ENCODE measurements around the gene SYNPO2.
"Not testable (repeated sequence)": the region's sequence is repeated elsewhere in the genome, so short reads cannot be mapped to it uniquely, and the experiment has no call there.

Gene SYNPO2

DNA sequence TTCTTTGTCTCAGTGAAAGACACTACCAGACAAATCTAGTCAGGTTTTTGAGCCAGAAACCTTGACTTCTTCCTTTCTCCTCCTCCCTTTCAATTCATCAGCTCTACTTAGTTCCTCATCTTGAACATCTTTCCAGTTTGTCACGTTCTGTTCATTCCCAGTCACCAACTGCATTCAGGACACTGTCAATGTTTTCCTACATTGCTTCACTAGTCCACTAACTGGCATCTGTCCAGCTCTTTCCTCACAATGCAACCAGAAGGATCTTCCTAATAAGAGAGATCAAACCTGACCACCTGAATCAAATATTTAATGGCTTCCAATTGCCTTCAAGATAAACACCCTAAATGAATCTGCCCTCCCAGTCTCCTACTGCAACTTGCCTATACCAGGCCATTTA lies 52.5 kb downstream of the SYNPO2 start:
- DNase-seq, result no peak

GRCh38 chr4:118941799-118942198 lies 53.1 kb downstream of the SYNPO2 start:
- no peak for DNase-seq

- no peak for DNase-seq
Measured at GRCh38 chr4:118942465-118942864, 53.8 kb downstream of the SYNPO2 start.

- no peak for DNase-seq
Measured at GRCh38 chr4:118947095-118947494, 58.4 kb downstream of the SYNPO2 start.

GRCh38 chr4:118948545-118949144 lies 60.0 kb downstream of the SYNPO2 start:
- DNase-seq, result no peak

GRCh38 chr4:118950224-118950623 lies 61.6 kb downstream of the SYNPO2 start:
- no peak for DNase-seq

- DNase-seq, result no peak
Measured at GRCh38 chr4:118950929-118951570, 62.4 kb downstream of the SYNPO2 start.

DNA sequence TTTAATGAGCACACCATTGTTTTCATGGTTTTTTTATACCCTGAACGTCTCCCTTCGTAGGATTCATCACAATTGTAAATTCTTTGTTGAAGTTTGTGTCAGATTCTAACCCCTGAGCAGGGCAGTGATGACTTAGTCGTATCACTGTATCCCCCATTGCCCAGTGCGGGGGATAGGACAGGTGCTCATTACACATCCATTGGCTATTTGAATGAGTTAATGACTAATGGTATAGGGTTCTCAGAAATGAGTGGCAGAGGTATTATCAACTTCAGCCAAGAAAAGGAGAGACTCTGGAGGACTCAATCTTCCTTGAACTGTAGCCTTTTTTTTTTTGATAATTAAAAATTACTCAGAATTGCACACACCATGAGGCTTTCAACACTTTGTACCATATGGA lies 64.6 kb downstream of the SYNPO2 start:
- no peak for DNase-seq

GRCh38 chr4:118954246-118954645 lies 65.6 kb downstream of the SYNPO2 start:
- DNase-seq, result no peak

GRCh38 chr4:118955515-118955914 lies 66.9 kb downstream of the SYNPO2 start:
- no peak for DNase-seq

DNA sequence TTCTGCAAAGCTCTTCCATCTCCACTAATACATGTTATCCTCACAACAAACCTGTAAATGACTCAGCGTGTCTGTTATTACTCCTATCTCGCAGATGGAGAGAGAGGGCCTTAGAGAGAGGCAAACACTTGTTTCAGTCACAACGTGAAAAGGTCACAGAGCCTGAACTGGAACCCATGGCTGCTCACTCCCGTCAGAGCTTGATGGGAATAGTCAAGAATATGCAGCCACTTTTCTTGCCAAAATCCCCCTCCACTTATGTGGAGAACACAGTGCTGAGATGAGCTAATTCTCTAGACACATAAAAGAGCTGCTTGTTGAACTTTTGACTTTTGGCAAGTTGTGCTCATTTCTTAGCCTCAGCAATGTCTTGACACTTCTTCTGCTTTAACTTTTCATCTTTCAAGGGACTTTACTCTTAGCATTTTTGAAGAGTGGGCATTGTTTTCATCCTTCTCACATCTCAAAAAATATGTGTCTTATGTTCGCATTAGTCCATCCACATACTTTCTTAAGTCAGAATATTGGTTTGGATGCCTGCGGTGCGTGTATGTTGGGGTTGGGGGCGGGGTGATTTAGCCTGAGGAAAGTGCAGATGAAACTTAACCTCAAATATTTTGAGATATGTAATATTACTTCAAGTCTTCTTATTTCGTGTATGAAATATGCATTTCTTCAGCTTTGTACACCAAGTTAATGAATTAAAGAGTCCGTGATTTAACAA lies 69.2 kb downstream of the SYNPO2 start:
- no peak for DNase-seq

GRCh38 chr4:118962540-118962939 lies 73.9 kb downstream of the SYNPO2 start:
- no peak for DNase-seq

DNA sequence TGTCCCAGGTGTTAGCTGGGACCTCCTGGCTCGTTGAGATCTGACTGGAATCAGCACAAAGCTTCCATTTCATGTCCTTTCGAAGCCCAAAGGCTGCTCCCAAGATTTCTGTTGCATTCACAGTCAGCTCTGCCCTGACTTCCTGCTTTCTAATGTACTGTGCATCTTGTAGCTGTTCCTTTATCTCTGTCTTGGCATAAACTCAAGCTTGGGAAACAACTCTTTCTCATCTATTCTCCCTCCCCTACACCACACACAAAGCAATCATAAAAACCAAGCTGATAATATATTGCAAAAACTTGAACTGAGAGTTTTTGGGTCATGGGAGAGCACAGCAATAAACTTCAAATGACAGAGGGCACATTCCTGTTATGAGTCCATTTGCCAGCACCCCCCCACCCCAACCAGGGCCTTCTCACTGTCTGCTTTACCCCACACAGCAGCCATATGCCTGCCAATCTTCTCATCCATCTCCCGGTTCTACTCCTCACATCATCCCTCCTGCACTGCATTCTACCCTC lies 76.3 kb downstream of the SYNPO2 start:
- no peak for DNase-seq

DNA sequence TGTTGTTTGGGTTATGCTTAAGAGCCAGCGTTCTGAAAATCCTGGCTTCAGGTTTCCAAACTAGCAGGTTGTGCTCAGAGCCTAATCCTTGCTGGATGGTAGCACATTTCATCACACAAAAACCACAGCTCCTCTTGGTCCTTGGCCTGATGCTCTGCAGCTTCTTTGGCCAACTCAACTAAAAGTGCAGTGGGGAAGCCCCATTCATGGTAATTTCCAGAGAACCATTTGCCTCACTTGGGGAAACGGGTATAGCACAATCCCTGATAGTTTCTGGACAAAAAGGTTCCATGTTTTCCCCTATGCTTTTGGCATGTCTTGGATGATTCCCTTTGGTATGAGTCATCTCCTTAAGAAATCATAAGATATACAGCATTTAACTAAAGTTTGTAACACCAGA lies 78.7 kb downstream of the SYNPO2 start:
- DNase-seq, result no peak

GRCh38 chr4:118968005-118968404 lies 79.4 kb downstream of the SYNPO2 start:
- DNase-seq, result no peak

- DNase-seq, result no peak
Measured at GRCh38 chr4:118968813-118969212, 80.2 kb downstream of the SYNPO2 start.

DNA sequence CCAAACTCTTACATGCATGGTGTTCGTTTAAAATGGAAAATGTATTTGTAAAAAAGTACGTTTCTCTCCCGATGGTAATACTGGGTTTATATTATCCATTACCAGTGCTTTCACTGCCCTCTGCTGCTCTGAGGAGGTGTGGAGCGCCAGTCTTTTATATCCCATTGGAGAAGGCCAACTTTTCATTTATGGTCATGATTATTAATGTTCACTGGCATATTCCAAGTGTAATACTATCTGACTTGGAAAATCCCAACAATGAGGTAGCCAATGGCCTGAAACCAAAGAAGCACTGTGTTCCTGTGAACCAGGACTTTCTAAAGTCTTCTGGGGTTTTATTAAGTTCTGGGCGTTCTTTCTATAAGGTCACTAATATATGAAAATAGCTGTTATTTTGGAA lies 80.7 kb downstream of the SYNPO2 start:
- DNase-seq, result no peak

DNA sequence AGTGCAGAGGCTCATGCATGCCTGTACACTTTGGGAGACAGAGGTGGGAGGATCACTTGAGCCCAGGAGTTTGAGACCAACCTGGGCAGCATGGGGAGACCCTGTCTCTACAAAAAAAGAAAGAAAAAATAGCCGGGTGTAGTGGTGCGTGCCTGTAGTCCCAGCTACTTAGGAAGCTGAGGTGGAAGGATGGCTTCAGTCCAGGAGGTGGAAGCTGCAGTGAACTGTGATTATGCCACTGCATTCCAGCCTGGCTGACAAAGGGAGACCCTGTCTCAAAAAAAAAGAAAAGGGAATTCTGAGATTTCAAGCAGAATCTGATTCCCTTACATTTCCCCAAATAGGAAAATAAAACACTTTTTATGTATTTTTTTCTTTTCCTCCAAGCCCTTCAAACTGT lies 83.5 kb downstream of the SYNPO2 start:
- no peak for DNase-seq

- DNase-seq, result no peak
Measured at GRCh38 chr4:118973295-118973694, 84.6 kb downstream of the SYNPO2 start.

DNA sequence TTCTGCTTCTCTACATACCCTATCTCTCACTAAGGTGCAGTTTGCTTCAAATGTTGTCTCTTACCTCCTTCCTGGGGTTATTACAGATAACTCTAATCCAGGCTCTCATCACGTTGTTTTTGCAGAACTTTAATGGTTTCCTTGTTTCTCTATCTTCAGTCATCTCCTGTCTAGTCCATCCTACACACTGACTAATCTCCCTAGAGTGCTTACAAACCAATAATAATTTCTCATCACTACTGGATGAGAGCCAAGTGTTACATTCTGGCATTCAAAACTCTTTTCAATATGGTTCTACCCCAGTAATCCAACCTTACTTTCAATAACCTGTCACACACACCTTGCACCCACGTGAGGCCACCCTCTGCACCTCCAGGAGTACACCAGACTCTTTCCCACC lies 86.1 kb downstream of the SYNPO2 start:
- DNase-seq, result no peak

DNA sequence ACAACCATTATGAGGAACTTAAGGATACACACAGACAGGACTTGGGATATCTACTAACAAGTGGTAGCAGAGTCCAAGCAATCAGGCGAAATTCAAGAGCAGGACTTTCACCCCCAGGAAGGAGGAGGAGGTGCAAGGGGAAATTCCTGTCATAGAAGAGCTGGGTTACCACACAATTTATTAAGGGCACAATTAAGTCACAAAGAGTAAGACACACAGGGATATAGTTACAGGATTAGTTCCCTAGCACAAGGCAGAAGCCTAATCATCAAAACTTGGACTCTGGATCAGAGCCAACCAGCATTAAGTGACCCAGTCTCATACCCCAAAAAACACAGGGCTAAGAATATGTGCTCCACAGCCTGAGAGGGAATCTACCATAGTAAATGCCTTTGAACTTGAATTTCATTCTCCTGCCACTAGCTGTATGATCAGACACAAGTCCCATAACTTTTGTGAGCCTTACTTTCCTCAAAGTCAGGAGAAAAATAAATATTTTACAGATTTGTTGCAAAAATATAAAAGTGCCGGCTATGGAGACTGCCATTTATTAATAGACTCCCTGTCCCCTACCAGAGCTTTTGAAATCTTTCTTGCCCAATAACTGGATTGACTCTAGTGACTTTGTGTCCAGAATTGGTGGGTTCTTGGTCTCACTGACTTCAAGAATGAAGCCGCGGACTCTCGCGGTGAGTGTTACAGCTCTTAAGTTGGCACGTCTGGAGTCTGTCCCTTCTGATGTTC lies 87.0 kb downstream of the SYNPO2 start:
- no peak for DNase-seq

- DNase-seq, result not testable (repeated sequence)
Measured at GRCh38 chr4:118976193-118976560, 87.5 kb downstream of the SYNPO2 start.

GRCh38 chr4:118977100-118977499 lies 88.4 kb downstream of the SYNPO2 start:
- DNase-seq, result not testable (repeated sequence)

- no peak for DNase-seq
Measured at GRCh38 chr4:118979712-118980111, 91.1 kb downstream of the SYNPO2 start.

Data from NCI-H2081 treated with DMSO at 0.1 percent for 48 hours (cell line).